Astrocyte of the spinal cord (primary cell): ENCODE data around the gene RNF150.
A peak's percentile ranks its signal among the peaks of the same experiment; 100 is the strongest.

Experiments used
- DNase-seq: peaks from one replicate; pipeline ENCODE4 v3.0.0; 2011; ENCODE audit warnings: low read depth, low spot score
- H3K4me3 ChIP-seq: 2 replicates; pipeline ENCODE4 v1.5.1; 2011; ENCODE audit warnings: low read depth, mild to moderate bottlenecking, low read length, moderate library complexity
- in situ Hi-C: cut with HindIII; loops from 2 replicates; pipeline ENCODE4 v1.10.0; 2017; ENCODE audit warnings: low sequenced_read_pairs
- TF ChIP-seq, protein P1 (sequence below): IDR thresholded peaks from 2 replicates; pipeline ENCODE4 v1.5.1; 2012; ENCODE audit warnings: low read depth, mild to moderate bottlenecking, low read length, inconsistent platforms

RNF150 gene

DNA sequence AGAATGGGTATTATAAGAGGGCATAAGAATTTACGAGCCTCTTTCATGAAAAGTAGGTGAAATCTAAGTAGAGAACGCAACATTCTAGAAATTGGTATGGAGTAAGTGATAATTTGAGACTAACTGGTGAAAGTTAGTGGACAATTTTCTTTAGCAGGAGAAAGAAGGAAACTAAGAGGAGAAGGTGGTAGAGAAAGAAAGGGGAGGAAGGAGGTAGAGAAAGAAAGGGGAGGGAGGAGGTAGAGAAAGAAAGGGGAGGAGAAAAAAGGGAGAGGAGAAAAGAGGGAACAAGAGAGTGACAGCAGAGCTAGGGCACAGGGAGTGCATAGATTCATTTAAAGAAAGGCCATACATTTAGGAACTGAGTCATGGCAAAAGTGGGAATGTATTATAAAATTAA, 94.1 kb downstream of the RNF150 start:
- no peak for DNase-seq
- in situ Hi-C loops = no loop called here
- TF ChIP-seq, protein P1, sequence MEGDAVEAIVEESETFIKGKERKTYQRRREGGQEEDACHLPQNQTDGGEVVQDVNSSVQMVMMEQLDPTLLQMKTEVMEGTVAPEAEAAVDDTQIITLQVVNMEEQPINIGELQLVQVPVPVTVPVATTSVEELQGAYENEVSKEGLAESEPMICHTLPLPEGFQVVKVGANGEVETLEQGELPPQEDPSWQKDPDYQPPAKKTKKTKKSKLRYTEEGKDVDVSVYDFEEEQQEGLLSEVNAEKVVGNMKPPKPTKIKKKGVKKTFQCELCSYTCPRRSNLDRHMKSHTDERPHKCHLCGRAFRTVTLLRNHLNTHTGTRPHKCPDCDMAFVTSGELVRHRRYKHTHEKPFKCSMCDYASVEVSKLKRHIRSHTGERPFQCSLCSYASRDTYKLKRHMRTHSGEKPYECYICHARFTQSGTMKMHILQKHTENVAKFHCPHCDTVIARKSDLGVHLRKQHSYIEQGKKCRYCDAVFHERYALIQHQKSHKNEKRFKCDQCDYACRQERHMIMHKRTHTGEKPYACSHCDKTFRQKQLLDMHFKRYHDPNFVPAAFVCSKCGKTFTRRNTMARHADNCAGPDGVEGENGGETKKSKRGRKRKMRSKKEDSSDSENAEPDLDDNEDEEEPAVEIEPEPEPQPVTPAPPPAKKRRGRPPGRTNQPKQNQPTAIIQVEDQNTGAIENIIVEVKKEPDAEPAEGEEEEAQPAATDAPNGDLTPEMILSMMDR = no peak
- no peak overlapping the region for H3K4me3 ChIP-seq

DNA sequence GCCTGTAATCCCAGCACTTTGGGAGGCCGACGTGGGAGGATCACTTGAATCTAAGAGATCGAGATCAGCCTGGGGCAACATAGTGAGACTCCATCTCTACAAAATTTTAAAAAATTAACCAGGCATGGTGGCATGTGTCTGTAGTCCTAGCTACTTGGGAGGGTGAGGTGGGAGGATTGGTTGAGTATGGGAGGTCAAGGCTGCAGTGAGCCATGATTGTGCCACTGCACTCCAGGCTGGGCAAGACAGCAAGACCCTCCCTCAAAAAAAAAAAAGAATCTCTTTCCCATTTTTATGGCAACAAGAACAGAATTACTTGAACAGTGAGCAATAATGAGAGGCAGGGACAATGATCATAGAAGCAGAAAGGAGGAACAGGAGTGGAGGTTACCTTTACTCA, 94.8 kb downstream of the RNF150 start:
- TF ChIP-seq, protein P1 = no peak
- DNase-seq = no peak
- in situ Hi-C loops = no loop called here

DNA sequence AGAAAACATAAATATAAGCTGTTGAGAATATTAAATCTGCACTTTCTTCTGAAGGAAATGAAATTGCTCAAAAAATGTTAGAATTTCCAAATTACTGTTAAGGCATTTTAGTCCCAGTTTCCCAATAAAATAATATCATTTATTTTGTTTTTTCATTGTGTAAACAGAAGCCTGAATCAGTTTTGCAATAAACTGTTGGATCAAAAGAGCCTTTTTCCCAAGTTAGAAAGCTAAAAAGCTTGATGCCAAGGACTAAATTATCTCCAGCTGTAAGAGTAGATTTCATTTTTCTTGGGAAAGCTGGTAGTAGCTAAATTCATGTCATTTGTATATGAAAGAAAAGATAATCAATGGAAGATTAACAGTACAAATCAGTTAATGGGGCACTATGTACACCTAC, 95.8 kb downstream of the RNF150 start:
- no peak overlapping the region for H3K4me3 ChIP-seq
- TF ChIP-seq, protein P1 = no peak
- in situ Hi-C loops = no loop called here
- no peak for DNase-seq

More for the DNA sequence above, 94.8 kb downstream of the RNF150 start:
- no peak overlapping the region for H3K4me3 ChIP-seq

DNA sequence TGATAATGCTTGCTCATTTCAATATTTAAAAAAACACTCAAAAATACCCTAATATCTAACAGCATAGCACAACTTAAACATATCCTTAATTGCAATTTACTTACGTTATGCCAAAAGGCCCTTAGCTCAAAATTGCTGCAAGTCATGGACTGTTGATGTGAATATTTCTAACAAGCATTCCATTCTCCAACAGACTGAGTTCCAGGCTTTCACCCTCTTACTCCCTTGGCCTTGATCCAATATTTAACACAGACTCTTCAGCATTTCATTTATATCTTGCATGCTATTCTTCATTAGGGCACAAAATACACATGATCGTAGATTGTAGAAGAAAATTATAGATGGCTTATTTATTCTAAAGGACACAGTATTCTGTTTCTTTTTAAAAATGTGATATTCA, 96.5 kb downstream of the RNF150 start:
- no peak for DNase-seq
- no peak overlapping the region for H3K4me3 ChIP-seq
- in situ Hi-C loops = no loop called here
- TF ChIP-seq, protein P1 = no peak

DNA sequence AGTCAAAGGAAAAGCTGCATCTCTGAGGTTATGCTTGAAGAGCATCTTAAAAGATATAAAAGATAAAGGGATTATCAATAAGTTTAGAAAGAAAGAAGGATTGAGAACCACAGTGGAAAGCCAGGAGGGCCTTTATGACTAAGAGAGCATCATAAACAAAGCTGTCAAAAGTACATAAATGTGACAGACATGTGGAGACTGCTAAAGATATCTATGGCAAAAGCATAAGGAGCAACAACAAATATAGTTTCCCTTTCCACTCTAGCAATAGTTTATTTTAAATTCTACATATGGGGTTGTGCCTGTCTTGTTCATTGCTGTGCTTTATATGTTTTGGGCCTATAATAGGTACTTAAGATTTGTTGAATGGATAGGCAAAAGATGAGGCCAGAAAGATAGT, 97.3 kb downstream of the RNF150 start:
- DNase-seq = no peak
- TF ChIP-seq, protein P1 = no peak
- H3K4me3 ChIP-seq = no peak overlapping the region
- in situ Hi-C loops = no loop called here

DNA sequence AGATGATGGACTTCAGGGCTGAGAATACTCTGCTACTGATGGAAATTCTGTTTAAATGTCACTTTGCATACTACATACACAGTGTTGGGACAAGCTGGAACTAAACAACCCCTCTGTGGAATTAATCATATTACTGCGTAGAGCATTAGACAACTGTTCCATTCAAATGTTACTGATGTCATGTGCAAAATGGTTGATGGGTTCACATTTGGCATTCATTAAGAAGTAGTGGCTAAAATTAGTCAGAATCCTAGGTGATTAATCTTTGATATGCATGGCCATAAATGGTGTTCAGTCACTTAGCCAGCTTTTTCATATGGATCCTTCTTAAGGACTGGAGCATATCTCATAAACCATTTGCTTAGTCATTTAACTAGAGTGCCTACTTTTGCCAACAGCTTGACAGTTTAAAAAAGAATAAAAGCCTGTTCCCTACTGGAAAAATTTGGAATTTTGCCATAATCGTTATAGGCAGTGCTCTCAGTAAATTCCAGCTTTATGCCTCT, 105.2 kb downstream of the RNF150 start:
- peak; percentile 61 for DNase-seq
- in situ Hi-C loops = no loop called here
- H3K4me3 ChIP-seq = no peak overlapping the region
- TF ChIP-seq, protein P1 = no peak

DNA sequence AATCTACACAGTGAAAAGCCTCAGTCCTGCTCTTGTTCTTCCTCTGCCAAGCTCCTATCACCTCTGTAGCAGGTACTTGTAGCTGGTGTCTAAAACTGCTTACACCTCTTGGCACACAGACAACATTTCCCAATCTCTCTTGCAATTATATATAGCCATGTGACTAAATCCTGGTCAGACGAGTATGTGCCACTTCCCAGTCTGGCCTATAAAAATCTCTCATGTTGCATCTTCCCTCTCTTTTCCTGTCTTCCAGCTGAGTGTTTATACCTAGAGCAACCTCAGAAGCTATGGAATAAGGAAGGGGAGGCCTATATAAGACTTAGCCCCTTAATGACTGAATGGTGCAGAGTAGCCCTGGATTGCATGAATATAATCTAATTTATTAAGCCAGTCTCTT, 105.8 kb downstream of the RNF150 start:
- no peak for DNase-seq
- in situ Hi-C loops = no loop called here
- TF ChIP-seq, protein P1 = no peak
- H3K4me3 ChIP-seq = no peak overlapping the region
